ENCODE data around the gene EFCAB12.

EFCAB12 gene

DNA sequence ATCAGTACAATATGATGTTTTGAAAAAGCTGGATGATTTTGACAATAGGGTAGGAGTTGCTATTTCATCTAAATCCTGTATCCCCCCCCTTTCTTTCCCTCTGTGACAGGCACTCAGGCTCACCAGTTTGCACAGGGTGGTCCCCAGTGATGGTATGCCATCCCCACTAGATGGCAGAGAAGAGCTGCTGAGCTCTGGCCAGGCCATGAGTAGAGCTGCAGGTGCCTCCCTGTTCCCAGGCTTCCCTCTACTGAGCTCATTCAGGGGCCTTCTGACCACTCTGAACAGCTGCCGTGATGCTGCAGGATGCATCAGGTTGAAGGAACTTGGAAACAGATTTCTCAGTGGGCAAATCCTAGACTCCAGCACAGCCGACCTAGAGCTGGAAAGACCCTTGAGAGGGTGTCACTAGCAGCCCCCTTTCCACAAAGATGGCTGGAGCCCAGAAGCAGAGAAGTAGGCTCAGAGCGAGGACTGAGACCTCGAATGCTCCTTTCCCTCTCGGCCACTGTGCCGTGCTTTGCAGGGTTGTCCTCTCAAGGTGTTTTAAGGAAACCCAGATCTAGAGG, 45.1 kb downstream of the EFCAB12 start:
- Histone ChIP-seq H3K4me2 (ENCODE audit: low read length) (no peak overlapping the region), H3K27me3 (ENCODE audit: insufficient read depth, low read length) (peaks cover 8% of the 10 kb centered on the region; the same call in 1 of the 2 replicates), H3K4me1 (ENCODE audit: insufficient read depth, low read length, severe bottlenecking) (peaks cover 4% of the 10 kb centered on the region), H2AFZ (ENCODE audit: low read length) (no peak overlapping the region), H3K36me3 (ENCODE audit: insufficient read depth, low read length) (peaks cover 19% of the 10 kb centered on the region), H4K20me1 (ENCODE audit: insufficient read depth, low read length) (no peaks in the 10 kb centered on the region), H3K9me2 (ENCODE audit: low read depth, low read length) (no peaks in the 10 kb centered on the region), H3K9me3 (ENCODE audit: low read length) (peaks cover 11% of the 10 kb centered on the region), H3K9ac (ENCODE audit: low read length) (no peak overlapping the region), H3K4me3 (ENCODE audit: low read depth, low read length, poor library complexity, severe bottlenecking) (no peak overlapping the region), H3F3A (ENCODE audit: insufficient read depth, low read length) (no peaks in the 10 kb centered on the region), H3K79me2 (ENCODE audit: insufficient read depth, low read length) (no peaks in the 10 kb centered on the region), H3K27ac (ENCODE audit: low read depth, low read length, poor library complexity, severe bottlenecking) (no peak overlapping the region)
- TF ChIP-seq EZH2 (IDR thresholded peaks at IDR 0.05; ENCODE audit: borderline replicate concordance, low read length): no peak
- TF ChIP-seq, protein P1, sequence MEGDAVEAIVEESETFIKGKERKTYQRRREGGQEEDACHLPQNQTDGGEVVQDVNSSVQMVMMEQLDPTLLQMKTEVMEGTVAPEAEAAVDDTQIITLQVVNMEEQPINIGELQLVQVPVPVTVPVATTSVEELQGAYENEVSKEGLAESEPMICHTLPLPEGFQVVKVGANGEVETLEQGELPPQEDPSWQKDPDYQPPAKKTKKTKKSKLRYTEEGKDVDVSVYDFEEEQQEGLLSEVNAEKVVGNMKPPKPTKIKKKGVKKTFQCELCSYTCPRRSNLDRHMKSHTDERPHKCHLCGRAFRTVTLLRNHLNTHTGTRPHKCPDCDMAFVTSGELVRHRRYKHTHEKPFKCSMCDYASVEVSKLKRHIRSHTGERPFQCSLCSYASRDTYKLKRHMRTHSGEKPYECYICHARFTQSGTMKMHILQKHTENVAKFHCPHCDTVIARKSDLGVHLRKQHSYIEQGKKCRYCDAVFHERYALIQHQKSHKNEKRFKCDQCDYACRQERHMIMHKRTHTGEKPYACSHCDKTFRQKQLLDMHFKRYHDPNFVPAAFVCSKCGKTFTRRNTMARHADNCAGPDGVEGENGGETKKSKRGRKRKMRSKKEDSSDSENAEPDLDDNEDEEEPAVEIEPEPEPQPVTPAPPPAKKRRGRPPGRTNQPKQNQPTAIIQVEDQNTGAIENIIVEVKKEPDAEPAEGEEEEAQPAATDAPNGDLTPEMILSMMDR (IDR thresholded peaks at IDR 0.05; ENCODE audit: low read length): peak; percentile 99

DNA sequence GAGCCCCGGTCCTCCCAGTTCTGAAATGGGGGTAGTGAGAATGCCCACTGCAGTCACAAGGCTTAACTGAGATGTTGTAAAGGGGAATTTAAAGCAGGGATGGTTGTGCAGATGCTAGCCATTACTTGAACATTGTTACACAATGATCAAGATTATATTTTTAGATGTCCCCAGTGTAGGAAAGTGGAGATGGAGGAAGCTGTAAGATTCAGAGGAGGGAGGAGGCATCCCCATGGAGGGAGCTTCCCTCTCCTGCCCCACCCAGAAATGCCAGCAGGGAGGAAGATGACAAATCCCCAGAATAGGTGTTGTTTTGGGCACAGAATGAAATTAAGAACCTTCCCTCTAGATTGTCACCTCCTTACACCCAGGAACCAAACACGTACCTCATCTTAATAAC, 46.1 kb downstream of the EFCAB12 start:
- no peaks in the 10 kb centered on the region for H3K79me2 ChIP-seq (ENCODE audit: insufficient read depth, low read length)
- H3K9me3 ChIP-seq (ENCODE audit: low read length): peaks cover 21% of the 10 kb centered on the region
- H3K9me2 ChIP-seq (ENCODE audit: low read depth, low read length): no peaks in the 10 kb centered on the region
- H3K4me1 ChIP-seq (ENCODE audit: insufficient read depth, low read length, severe bottlenecking): peaks cover 4% of the 10 kb centered on the region
- no peak overlapping the region for H3K9ac ChIP-seq (ENCODE audit: low read length)
- H3F3A ChIP-seq (ENCODE audit: insufficient read depth, low read length): no peaks in the 10 kb centered on the region
- H3K27me3 ChIP-seq (ENCODE audit: insufficient read depth, low read length): peaks cover 8% of the 10 kb centered on the region; the same call in 1 of the 2 replicates
- H3K27ac ChIP-seq (ENCODE audit: low read depth, low read length, poor library complexity, severe bottlenecking): no peak overlapping the region
- H4K20me1 ChIP-seq (ENCODE audit: insufficient read depth, low read length): no peaks in the 10 kb centered on the region
- no peak overlapping the region for H2AFZ ChIP-seq (ENCODE audit: low read length)
- no peak for TF ChIP-seq EZH2 (IDR thresholded peaks at IDR 0.05; ENCODE audit: borderline replicate concordance, low read length)
- TF ChIP-seq, protein P1 (IDR thresholded peaks at IDR 0.05; ENCODE audit: low read length): no peak
- H3K36me3 ChIP-seq (ENCODE audit: insufficient read depth, low read length): peaks cover 9% of the 10 kb centered on the region; the same call in 1 of the 2 replicates
- no peak overlapping the region for H3K4me3 ChIP-seq (ENCODE audit: low read depth, low read length, poor library complexity, severe bottlenecking)
- no peak overlapping the region for H3K4me2 ChIP-seq (ENCODE audit: low read length)

DNA sequence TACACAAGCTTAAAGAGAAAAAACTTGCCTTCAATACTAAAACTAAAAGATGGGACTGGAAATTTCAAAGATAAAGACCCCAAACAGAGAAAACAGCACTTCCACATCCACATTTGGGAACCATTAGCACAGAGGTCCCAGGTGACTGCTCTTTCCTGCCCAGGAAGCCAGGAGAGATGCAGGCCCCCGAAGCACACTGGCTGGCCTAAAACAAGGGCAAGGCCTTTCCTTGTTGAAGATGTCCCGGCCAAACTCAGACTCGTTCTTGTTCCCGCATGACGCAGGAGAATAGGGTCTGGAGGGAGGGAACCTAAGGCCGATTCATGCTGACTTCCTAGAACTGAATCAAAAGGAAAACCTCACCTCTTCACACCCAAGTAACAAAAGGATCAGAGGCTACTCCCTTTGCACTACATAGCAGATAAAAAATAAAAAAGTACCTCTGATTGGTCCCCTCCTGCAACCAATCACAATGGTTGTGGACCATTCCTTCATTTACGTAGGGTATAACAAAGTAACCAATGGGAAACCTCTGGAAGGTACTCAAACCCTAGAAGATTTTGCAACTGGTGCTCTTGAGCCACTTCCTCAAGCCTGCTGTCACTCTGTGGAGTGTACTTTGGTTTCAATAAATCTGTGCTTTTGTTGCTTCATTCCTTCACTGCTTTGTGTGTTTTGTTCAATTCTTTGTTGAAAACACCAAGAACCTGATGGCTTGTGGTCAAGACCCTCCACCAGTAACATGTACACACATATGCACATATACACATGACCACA, 48.7 kb downstream of the EFCAB12 start:
- no peak for TF ChIP-seq EZH2 (IDR thresholded peaks at IDR 0.05; ENCODE audit: borderline replicate concordance, low read length)
- TF ChIP-seq, protein P1 (IDR thresholded peaks at IDR 0.05; ENCODE audit: low read length): no peak
- Histone ChIP-seq H3F3A (ENCODE audit: insufficient read depth, low read length) (no peaks in the 10 kb centered on the region), H3K9me2 (ENCODE audit: low read depth, low read length) (no peaks in the 10 kb centered on the region), H4K20me1 (ENCODE audit: insufficient read depth, low read length) (no peaks in the 10 kb centered on the region), H3K79me2 (ENCODE audit: insufficient read depth, low read length) (no peaks in the 10 kb centered on the region), H3K4me2 (ENCODE audit: low read length) (no peak overlapping the region), H3K9me3 (ENCODE audit: low read length) (peaks cover 26% of the 10 kb centered on the region), H3K36me3 (ENCODE audit: insufficient read depth, low read length) (peaks cover 3% of the 10 kb centered on the region; the same call in 1 of the 2 replicates), H3K27me3 (ENCODE audit: insufficient read depth, low read length) (peaks cover 3% of the 10 kb centered on the region; the same call in 1 of the 2 replicates), H3K9ac (ENCODE audit: low read length) (no peak overlapping the region), H3K4me3 (ENCODE audit: low read depth, low read length, poor library complexity, severe bottlenecking) (no peak overlapping the region), H3K4me1 (ENCODE audit: insufficient read depth, low read length, severe bottlenecking) (no peaks in the 10 kb centered on the region), H2AFZ (ENCODE audit: low read length) (no peak overlapping the region), H3K27ac (ENCODE audit: low read depth, low read length, poor library complexity, severe bottlenecking) (no peak overlapping the region)
